ENCODE measurements around the gene ATP11A. TPM values are rescaled to one million over a fixed set of nuclear protein-coding genes. Genes with fewer than 3 reads are reported as not detected.

ATP11A gene
- total and polyA plus RNA-seq, 10 of the 15 experiments (the other 5 are each of a cell fraction or from before 2014, with no cell fraction given), result 1.4 to 69.6 (median 14.4) TPM

DNA sequence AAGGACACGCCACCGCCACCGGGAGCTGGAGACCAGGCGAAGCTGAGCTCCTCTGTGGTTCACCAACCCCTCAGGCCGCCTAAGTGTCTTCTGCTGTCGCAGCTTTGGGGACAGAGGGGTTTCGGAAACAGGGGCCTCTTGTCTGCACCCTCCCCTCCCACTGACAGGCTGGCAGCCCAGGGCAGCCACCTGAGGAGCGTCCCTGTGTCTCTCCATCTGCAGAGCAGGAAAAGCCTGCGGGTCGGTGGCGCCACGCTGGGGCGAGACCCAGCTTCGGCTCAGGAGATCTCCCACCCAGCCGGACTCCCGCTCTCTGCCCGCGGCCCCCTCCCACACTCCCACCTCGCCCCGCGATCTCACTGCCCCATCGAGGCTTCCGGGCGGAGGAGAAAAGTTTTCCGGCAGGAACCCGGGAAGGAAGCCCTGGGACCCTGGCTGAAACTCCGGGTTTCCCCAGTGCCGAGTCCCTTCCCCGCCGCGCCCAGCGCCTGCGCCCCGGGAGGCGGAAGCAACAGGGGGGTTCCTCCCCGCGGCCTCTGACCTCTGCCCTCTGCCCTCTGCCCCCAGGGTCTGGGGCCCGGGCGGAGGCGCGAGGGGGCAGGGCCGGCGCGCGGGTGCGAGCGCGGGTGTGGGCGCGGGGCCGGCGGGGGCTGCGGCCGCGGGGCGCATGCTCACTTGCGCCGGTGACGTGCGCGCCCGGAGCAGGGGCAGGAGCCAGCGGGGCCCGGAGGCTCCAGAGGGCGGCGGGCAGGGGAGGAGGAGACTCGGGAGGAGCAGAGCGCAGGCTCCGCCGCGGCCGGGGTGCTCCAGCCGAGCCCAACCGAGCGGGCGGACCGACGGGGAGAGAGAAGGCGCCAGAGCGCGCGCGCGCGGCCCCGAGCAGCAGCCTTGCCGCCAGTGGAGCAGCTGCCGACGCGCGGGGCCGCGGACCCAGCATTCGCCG is at the start of gene ATP11A (continued):
- TF ChIP-seq GATAD2B (conservative IDR thresholded peaks at IDR 0.05; ENCODE audit: low read depth) (peak; percentile 88), NFXL1 (IDR thresholded peaks at IDR 0.05; ENCODE audit: borderline replicate concordance) (peak; percentile 96), ZSCAN29 (IDR thresholded peaks at IDR 0.05) (peak; percentile 48; the same call in 1 of the 2 replicates), NBN (IDR thresholded peaks at IDR 0.05) (0 out of 2 replicates have a peak, but pooled peaks have one; percentile 43), CHD2 (IDR thresholded peaks at IDR 0.05; ENCODE audit: borderline replicate concordance, low read depth, low read length) (peak; percentile 51; the same call in 1 of the 2 replicates), LARP7 (IDR thresholded peaks at IDR 0.05) (peak; percentile 46), DPF2 (IDR thresholded peaks at IDR 0.05) (peak; percentile 37; the same call in 1 of the 2 replicates), SMC3 (IDR thresholded peaks at IDR 0.05; ENCODE audit: borderline replicate concordance, low read length) (no peak), ESRRA (IDR thresholded peaks at IDR 0.05; ENCODE audit: low read length) (no peak), IKZF1 (conservative IDR thresholded peaks at IDR 0.05) (peak; percentile 87), NR2C2 (IDR thresholded peaks at IDR 0.05; ENCODE audit: borderline replicate concordance, control insufficient read depth, insufficient read length, low read depth) (peak; percentile 74), IKZF2 (IDR thresholded peaks at IDR 0.05) (peak; percentile 41 to 57; a peak in 2 of 4 replicates), SMAD5 (IDR thresholded peaks at IDR 0.05; ENCODE audit: low read depth) (no peak), RBBP5 (conservative IDR thresholded peaks at IDR 0.05) (no peak), ZBED1 (IDR thresholded peaks at IDR 0.05; ENCODE audit: borderline replicate concordance) (no peak), CHD1 (IDR thresholded peaks at IDR 0.05; ENCODE audit: low read depth, low read length) (peak; percentile 65; the same call in 1 of the 2 replicates), HDGF (IDR thresholded peaks at IDR 0.05) (0 out of 2 replicates have a peak, but pooled peaks have one; percentile 43), TBL1XR1 (IDR thresholded peaks at IDR 0.05; ENCODE audit: low read depth, low read length) (peak; percentile 85), BHLHE40 (IDR thresholded peaks at IDR 0.05; ENCODE audit: borderline replicate concordance in 1 of 2, low read depth in 2 of 2, low read length in 1 of 2) (peak in 1 of 2 experiments; percentile 46; a peak in 1 of 4 replicates), MXI1 (IDR thresholded peaks at IDR 0.05; ENCODE audit: low read depth, low read length) (peak; percentile 43; the same call in 1 of the 2 replicates), RB1 (IDR thresholded peaks at IDR 0.05; ENCODE audit: borderline replicate concordance) (no peak; the same call in 1 of the 2 replicates), SIX5 (IDR thresholded peaks at IDR 0.05; ENCODE audit: low read depth, low read length, severe bottlenecking) (no peak), NRF1 (conservative IDR thresholded peaks at IDR 0.05; ENCODE audit: low read depth, low read length) (peak; percentile 32; the same call in 1 of the 2 replicates), CBX3 (IDR thresholded peaks at IDR 0.05; ENCODE audit: borderline replicate concordance, low read depth) (no peak), BACH1 (IDR thresholded peaks at IDR 0.05; ENCODE audit: borderline replicate concordance) (peak; percentile 80), TCF12 (IDR thresholded peaks at IDR 0.05; ENCODE audit: low read depth, low read length) (0 out of 2 replicates have a peak, but pooled peaks have one; percentile 2), POLR2A (IDR thresholded peaks at IDR 0.05; ENCODE audit: low read depth, low read length) (peak; percentile 88)
- TF ChIP-seq, protein P1, sequence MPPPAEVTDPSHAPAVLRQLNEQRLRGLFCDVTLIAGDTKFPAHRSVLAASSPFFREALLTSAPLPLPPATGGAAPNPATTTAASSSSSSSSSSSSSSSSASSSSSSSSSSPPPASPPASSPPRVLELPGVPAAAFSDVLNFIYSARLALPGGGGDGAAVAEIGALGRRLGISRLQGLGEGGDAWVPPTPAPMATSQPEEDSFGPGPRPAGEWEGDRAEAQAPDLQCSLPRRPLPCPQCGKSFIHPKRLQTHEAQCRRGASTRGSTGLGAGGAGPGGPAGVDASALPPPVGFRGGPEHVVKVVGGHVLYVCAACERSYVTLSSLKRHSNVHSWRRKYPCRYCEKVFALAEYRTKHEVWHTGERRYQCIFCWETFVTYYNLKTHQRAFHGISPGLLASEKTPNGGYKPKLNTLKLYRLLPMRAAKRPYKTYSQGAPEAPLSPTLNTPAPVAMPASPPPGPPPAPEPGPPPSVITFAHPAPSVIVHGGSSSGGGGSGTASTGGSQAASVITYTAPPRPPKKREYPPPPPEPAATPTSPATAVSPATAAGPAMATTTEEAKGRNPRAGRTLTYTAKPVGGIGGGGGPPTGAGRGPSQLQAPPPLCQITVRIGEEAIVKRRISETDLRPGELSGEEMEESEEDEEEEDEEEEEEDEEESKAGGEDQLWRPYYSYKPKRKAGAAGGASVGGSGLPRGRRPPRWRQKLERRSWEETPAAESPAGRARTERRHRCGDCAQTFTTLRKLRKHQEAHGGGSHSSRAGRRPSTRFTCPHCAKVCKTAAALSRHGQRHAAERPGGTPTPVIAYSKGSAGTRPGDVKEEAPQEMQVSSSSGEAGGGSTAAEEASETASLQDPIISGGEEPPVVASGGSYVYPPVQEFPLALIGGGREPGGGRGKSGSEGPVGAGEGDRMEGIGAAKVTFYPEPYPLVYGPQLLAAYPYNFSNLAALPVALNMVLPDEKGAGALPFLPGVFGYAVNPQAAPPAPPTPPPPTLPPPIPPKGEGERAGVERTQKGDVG (CRISPR knock-in tag; IDR thresholded peaks at IDR 0.05), result no peak
- TF ChIP-seq, protein P2, sequence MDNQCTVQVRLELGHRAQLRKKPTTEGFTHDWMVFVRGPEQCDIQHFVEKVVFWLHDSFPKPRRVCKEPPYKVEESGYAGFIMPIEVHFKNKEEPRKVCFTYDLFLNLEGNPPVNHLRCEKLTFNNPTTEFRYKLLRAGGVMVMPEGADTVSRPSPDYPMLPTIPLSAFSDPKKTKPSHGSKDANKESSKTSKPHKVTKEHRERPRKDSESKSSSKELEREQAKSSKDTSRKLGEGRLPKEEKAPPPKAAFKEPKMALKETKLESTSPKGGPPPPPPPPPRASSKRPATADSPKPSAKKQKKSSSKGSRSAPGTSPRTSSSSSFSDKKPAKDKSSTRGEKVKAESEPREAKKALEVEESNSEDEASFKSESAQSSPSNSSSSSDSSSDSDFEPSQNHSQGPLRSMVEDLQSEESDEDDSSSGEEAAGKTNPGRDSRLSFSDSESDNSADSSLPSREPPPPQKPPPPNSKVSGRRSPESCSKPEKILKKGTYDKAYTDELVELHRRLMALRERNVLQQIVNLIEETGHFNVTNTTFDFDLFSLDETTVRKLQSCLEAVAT (IDR thresholded peaks at IDR 0.05), result 0 out of 2 replicates have a peak, but pooled peaks have one; percentile 17

Measured in GM12878 (cell line).